Natural killer cell (primary cell): Measurements from ENCODE around the gene FCRLA. TPM values are rescaled to one million over a fixed set of nuclear protein-coding genes. Genes with fewer than 3 reads are reported as not detected.

ENCODE experiments used
- ATAC-seq, 3 donors: fragments of 150-1000 bp in 2 of 3; fragments of 200-7000 bp in 1 of 3; cut with Tn5 transposase; 1 replicate in 1 of 3; 2 replicates in 2 of 3; pipeline ENCODE4 v1.10.0; 2021; ENCODE audit warnings: mild to moderate bottlenecking in 2 of 3, moderate library complexity in 2 of 3
- DNase-seq, 2 donors: peaks; one replicate each; pipeline versions ENCODE4 v3.0.0 to v3.0.0-alpha.2; 2013 to 2021; ENCODE audit warnings: mixed read lengths in 1 of 2
- H3K27ac ChIP-seq: one replicate; pipeline ENCODE4 v1.5.1; 2013; ENCODE audit warnings: mild to moderate bottlenecking, low read length
- H3K27me3 ChIP-seq: one replicate; pipeline ENCODE4 v1.6.1; 2013; ENCODE audit warnings: low read length; ENCODE audit not compliant: control insufficient read depth, insufficient read depth
- H3K36me3 ChIP-seq: one replicate; pipeline ENCODE4 v1.6.1; 2013; ENCODE audit warnings: low read length; ENCODE audit not compliant: control insufficient read depth, insufficient read depth
- H3K4me1 ChIP-seq: one replicate; pipeline ENCODE4 v1.6.1; 2013; ENCODE audit warnings: low read length; ENCODE audit not compliant: control insufficient read depth, insufficient read depth
- H3K4me3 ChIP-seq: one replicate; pipeline ENCODE4 v1.5.1; 2013; ENCODE audit warnings: low read length
- H3K9me3 ChIP-seq: one replicate; pipeline ENCODE4 v1.6.1; 2013; ENCODE audit warnings: low read length; ENCODE audit not compliant: control insufficient read depth, insufficient read depth
- H3K27ac Mint-ChIP-seq, 2 donors: one replicate each; pipeline ENCODE4 v1.8.0; 2022; ENCODE audit warnings: mild to moderate bottlenecking in 2 of 2, mixed read lengths in 2 of 2, moderate library complexity in 1 of 2
- H3K27me3 Mint-ChIP-seq, 2 donors: one replicate each; pipeline ENCODE4 v1.8.0; 2022; ENCODE audit warnings: low read depth in 2 of 2, mixed read lengths in 2 of 2
- H3K36me3 Mint-ChIP-seq: one replicate; pipeline ENCODE4 v1.8.0; 2022; ENCODE audit warnings: mixed read lengths
- H3K4me1 Mint-ChIP-seq, 2 donors: one replicate each; pipeline ENCODE4 v1.8.0; 2022; ENCODE audit warnings: mixed read lengths in 2 of 2
- H3K4me3 Mint-ChIP-seq: one replicate; pipeline ENCODE4 v1.8.0; 2022; ENCODE audit warnings: mild to moderate bottlenecking, moderate library complexity, mixed read lengths
- H3K9me3 Mint-ChIP-seq, 2 donors: one replicate each; pipeline ENCODE4 v1.8.0; 2022; ENCODE audit warnings: mixed read lengths in 2 of 2
- WGBS: methylation state at CpG from one replicate; pipeline ENCODE4 v1.1.7; 2013; ENCODE audit warnings: missing lambda C conversion rate; ENCODE audit not compliant: insufficient coverage; 5-methylcytosine and 5-hydroxymethylcytosine counted together
- intact Hi-C: fragments of 100-400 bp; cut with micrococcal nuclease; formaldehyde crosslinking; loops from one replicate; pipeline ENCODE4 v1.14.2; 2022
- total RNA-seq, 4 donors: library from RNA; stranded (reverse); fragments of 120-200 nt in 1 of 4; gene quantifications; one replicate each; pipeline versions ENCODE4 v1.2.3 to v1.2.4, GENCODE V29; 2013 to 2022
- TF ChIP-seq, protein P1 (sequence below): fragments of 200-600 bp; IDR thresholded peaks from one replicate; pipeline ENCODE4 v1.8.0; 2022; ENCODE audit warnings: antibody characterized with exemption

Gene FCRLA
- total RNA-seq, 3 donors from 2014 or later (not counting 1 experiment from before 2014, with no cell fraction given) = 0.41 to 0.90 (median 0.80) TPM

DNA sequence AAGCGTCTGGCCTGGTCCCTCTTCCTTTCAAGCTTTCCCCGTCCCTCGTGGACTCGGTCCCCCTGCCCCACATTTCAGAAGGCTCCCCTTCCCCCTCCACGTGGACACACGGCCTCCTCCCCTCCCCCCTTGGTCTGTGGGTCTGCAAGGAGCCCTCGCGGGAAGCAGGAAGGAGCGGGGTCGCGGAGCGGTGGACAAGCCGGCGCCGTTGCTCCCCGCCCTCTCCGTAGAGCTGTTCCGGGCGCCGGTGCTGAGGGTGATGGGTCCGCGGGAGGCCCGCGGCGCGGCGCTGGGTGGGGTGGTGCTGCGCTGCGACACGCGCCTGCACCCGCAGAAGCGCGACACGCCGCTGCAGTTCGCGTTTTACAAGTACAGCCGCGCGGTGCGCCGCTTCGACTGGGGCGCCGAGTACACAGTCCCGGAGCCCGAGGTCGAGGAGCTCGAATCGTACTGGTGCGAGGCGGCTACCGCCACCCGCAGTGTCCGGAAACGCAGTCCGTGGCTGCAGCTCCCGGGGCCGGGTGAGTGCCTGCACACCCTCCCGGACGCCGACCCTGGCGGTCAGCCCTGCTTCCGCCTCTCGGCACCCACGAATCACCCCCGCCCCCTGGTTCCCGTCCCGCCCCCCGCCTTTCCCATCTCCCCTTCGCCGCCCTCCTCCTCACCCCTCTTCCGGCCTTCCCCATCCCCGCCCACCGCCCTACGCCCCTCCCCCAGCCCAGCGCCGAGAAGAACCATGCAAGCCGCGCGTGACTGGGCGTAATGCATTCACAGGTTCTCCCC lies 19.6 kb downstream of the FCRLA start:
- TF ChIP-seq, protein P1, sequence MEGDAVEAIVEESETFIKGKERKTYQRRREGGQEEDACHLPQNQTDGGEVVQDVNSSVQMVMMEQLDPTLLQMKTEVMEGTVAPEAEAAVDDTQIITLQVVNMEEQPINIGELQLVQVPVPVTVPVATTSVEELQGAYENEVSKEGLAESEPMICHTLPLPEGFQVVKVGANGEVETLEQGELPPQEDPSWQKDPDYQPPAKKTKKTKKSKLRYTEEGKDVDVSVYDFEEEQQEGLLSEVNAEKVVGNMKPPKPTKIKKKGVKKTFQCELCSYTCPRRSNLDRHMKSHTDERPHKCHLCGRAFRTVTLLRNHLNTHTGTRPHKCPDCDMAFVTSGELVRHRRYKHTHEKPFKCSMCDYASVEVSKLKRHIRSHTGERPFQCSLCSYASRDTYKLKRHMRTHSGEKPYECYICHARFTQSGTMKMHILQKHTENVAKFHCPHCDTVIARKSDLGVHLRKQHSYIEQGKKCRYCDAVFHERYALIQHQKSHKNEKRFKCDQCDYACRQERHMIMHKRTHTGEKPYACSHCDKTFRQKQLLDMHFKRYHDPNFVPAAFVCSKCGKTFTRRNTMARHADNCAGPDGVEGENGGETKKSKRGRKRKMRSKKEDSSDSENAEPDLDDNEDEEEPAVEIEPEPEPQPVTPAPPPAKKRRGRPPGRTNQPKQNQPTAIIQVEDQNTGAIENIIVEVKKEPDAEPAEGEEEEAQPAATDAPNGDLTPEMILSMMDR = no peak
- peak; percentile 76 to 85 for DNase-seq
- Mint-ChIP-seq H3K27ac (peak overlapping the region; percentile 98), H3K4me1 (peaks cover 65 to 83% of the 10 kb centered on the region in 2 donors), H3K27me3 (no peaks in the 10 kb centered on the region), H3K4me3 (peak overlapping the region; percentile 100), H3K9me3 (no peaks in the 10 kb centered on the region), H3K36me3 (no peaks in the 10 kb centered on the region)
- Histone ChIP-seq H3K4me3 (peak overlapping the region; percentile 63), H3K9me3 (no peaks in the 10 kb centered on the region), H3K36me3 (no peaks in the 10 kb centered on the region), H3K4me1 (peaks cover 51% of the 10 kb centered on the region), H3K27ac (peak overlapping the region; percentile 79), H3K27me3 (no peaks in the 10 kb centered on the region)
- under 1% methylated on average over 80 of the region's 83 CpGs for WGBS
- intact Hi-C loops = loop anchor here (1.0 to 10.0 kb wide), 2 partner anchors 12 to 182 kb away; partner anchors contain the start of gene FCGR3A
- ATAC-seq = peak; percentile 65 to 79 (median 70)

- peak; percentile 3 to 17 (median 9) for ATAC-seq
- H3K27ac ChIP-seq = peak overlapping the region; percentile 79
- Mint-ChIP-seq H3K27ac (peak overlapping the region; percentile 98), H3K27me3 (no peaks in the 10 kb centered on the region), H3K36me3 (no peaks in the 10 kb centered on the region), H3K9me3 (no peaks in the 10 kb centered on the region), H3K4me1 (peaks cover 64 to 77% of the 10 kb centered on the region in 2 donors), H3K4me3 (peak overlapping the region; percentile 100)
- no peaks in the 10 kb centered on the region for H3K36me3 ChIP-seq
- intact Hi-C loops = loop anchor here (1.0 to 10.0 kb wide), 2 partner anchors 11 to 183 kb away; partner anchors contain the start of gene FCGR3A
- H3K4me3 ChIP-seq = peak overlapping the region; percentile 63
- H3K4me1 ChIP-seq = peaks cover 46% of the 10 kb centered on the region
- TF ChIP-seq, protein P1 = no peak
- DNase-seq = peak; percentile 40 to 82
- no peaks in the 10 kb centered on the region for H3K27me3 ChIP-seq
- WGBS = under 1% methylated on average over 38 of the region's 38 CpGs
- no peaks in the 10 kb centered on the region for H3K9me3 ChIP-seq
Measured at GRCh38 chr1:161727256-161727924, 20.4 kb downstream of the FCRLA start.

DNA sequence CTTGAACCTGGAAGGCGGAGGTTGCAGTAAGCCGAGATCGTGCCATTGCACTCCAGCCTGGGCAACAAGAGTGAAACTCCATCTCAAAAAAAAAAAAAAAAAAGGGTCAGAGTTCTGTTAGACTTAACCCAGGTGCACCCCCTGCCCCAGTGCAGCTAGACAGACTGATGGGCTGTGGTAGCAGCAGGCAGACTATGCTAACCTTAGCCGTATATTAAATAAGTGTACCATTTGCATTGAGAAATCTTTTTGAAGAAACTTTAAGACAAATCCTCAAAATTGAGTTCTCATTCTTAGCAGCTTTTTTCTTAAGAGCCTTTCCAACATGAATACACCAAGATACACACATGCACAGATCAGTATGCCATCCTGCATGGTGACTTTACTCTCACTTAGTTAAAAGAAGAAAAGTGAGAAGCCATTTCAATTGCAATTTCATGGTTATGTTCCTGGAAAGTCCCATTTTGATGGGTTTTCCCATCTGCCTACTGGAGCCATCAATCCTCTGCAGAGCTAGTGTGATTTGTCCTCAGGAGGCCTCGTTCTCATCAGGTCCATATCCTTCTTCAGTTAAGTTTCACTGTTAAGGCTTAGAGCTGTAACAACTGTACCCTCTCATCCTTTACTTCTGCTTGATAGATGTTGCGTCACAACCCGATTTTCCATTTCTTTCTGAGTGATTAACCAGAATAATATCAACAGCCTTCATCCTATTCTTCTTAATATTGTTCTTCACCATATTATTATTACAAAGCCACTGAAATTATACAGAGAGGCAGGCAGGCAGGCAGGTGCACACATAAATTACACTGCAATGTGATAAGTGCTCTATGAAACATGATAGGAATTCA lies 21.6 kb downstream of the FCRLA start:
- H3K4me1 Mint-ChIP-seq = peaks cover 64 to 65% of the 10 kb centered on the region in 2 donors
- H3K27ac ChIP-seq = no peak overlapping the region
- no peaks in the 10 kb centered on the region for H3K9me3 ChIP-seq
- H3K27me3 ChIP-seq = no peaks in the 10 kb centered on the region
- H3K4me3 Mint-ChIP-seq = peak overlapping the region; percentile 100
- intact Hi-C loops = loop anchor here (10.0 kb wide), 1 partner anchor 184 kb away; the partner anchor contains the start of gene FCGR3A
- no peak overlapping the region for H3K4me3 ChIP-seq
- peaks cover 44% of the 10 kb centered on the region for H3K4me1 ChIP-seq
- ATAC-seq (no peak), DNase-seq (peak in 1 of 2 donors; percentile 39)
- no peaks in the 10 kb centered on the region for H3K36me3 Mint-ChIP-seq
- no peaks in the 10 kb centered on the region for H3K27me3 Mint-ChIP-seq
- no peaks in the 10 kb centered on the region for H3K9me3 Mint-ChIP-seq
- 70% methylated on average over 4 of the region's 7 CpGs for WGBS
- H3K36me3 ChIP-seq = no peaks in the 10 kb centered on the region
- peak overlapping the region; percentile 98 for H3K27ac Mint-ChIP-seq
- TF ChIP-seq, protein P1 = no peak
